ENCODE measurements around the gene SYTL1. TPM values are rescaled to one million over a fixed set of nuclear protein-coding genes. Genes with fewer than 3 reads are reported as not detected.

Gene SYTL1
- total and polyA plus RNA-seq, 9 of the 15 experiments (the other 6 are each of a cell fraction or from before 2014, with no cell fraction given) = 0.04 to 9.3 (median 1.7) TPM

GRCh38 chr1:27366411-27367159 lies 24.8 kb downstream of the SYTL1 start, which contains the start of gene MAP3K6 (continued):
- no peak for TF ChIP-seq ZNF518B (CRISPR knock-in tag; IDR thresholded peaks at IDR 0.05)
- TF ChIP-seq PHB2 (IDR thresholded peaks at IDR 0.05; ENCODE audit: low read depth) = no peak
- no peak for TF ChIP-seq USF2 (CRISPR knock-in tag; IDR thresholded peaks at IDR 0.05)
- TF ChIP-seq ZNF445 (CRISPR knock-in tag; IDR thresholded peaks at IDR 0.05; ENCODE audit: low read depth) = no peak
- TF ChIP-seq CEBPZ (IDR thresholded peaks at IDR 0.05; ENCODE audit: borderline replicate concordance, low read depth, low read length) = no peak
- no peak for TF ChIP-seq SMARCA5 (IDR thresholded peaks at IDR 0.05)
- no peak for TF ChIP-seq BCLAF1 (IDR thresholded peaks at IDR 0.05; ENCODE audit: borderline replicate concordance in 1 of 2, control insufficient read depth in 1 of 2, low read depth in 2 of 2, low read length in 1 of 2)
- no peak for TF ChIP-seq ZBTB43 (CRISPR knock-in tag; IDR thresholded peaks at IDR 0.05)
- TF ChIP-seq ARID1B (IDR thresholded peaks at IDR 0.05) = no peak; the same call in 1 of the 2 replicates
- TF ChIP-seq NCOA6 (IDR thresholded peaks at IDR 0.05) = no peak
- TF ChIP-seq KLF13 (tag; IDR thresholded peaks at IDR 0.05; ENCODE audit: borderline replicate concordance, low read depth) = no peak
- TF ChIP-seq HDAC3 (IDR thresholded peaks at IDR 0.05; ENCODE audit: borderline replicate concordance, partially characterized antibody) = no peak
- TF ChIP-seq XRCC4 (IDR thresholded peaks at IDR 0.05; ENCODE audit: extremely low read depth, insufficient read depth, insufficient read length) = no peak
- TF ChIP-seq SNRNP70 (optimal IDR thresholded peaks at IDR 0.05; ENCODE audit: low read depth, low read length) = no peak
- TF ChIP-seq SUPT5H (IDR thresholded peaks at IDR 0.05) = peak; percentile 55

All from K562 (cell line).